AML-193 (cell line): ENCODE measurements around the gene COX5A.

Experiments used
- DNase-seq, 2 experiments: peaks; one replicate each; lab custom pipeline; 2025; lab: John Stamatoyannopoulos, UW

COX5A gene

GRCh38 chr15:74872702-74873035, 65.2 kb downstream of the COX5A start:
- no peak for DNase-seq

GRCh38 chr15:74870436-74871215, 67.2 kb downstream of the COX5A start:
- no peak for DNase-seq
